ENCODE measurements around the gene NBEA.

GRCh38 chr13:35191883-35192282 is 249.8 kb downstream of the NBEA start:
- TF ChIP-seq POLR2A (IDR thresholded peaks at IDR 0.05) (no peak), CTCF (IDR thresholded peaks at IDR 0.05) (no peak)
